HG03095 (cell line): ENCODE data around the gene ATP1B3.
"Not testable (repeated sequence)": the region's sequence is repeated elsewhere in the genome, so short reads cannot be mapped to it uniquely, and the experiment has no call there.

ENCODE experiments used
- ATAC-seq: cut with Tn5 transposase; IDR thresholded peaks from one replicate; pipeline ENCODE4 v1.9.1; 2021; ENCODE audit warnings: moderate library complexity; ENCODE audit not compliant: unreplicated experiment

The ATP1B3 gene

DNA sequence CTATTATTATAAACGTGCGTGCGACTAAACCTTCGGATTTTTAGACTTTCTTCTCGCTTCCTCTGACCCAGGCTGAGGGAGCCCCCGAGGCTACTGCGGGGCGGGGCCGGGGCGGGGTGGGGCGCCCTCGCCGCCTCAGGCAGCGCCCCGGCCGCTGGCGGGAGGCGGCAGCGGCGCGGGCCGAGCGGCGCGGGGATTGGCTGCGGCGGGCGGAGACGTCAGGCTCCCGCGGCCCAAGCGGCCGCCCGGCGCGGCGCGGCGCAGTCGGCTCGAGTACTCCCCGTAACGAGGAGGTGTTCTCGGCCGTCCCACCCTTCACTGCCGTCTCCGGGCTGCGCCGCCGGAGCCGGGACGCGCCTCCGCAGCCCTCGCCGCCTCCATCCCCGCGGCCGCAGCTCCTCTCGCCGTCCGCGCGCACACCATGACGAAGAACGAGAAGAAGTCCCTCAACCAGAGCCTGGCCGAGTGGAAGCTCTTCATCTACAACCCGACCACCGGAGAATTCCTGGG is at the start of gene ATP1B3:
TSS of gene ATP1B3 (plus strand) at position 263 of the 510 bp plus-strand sequence. CDS start at position 422, 159 bp downstream.
- ATAC-seq = peak; percentile 70

DNA sequence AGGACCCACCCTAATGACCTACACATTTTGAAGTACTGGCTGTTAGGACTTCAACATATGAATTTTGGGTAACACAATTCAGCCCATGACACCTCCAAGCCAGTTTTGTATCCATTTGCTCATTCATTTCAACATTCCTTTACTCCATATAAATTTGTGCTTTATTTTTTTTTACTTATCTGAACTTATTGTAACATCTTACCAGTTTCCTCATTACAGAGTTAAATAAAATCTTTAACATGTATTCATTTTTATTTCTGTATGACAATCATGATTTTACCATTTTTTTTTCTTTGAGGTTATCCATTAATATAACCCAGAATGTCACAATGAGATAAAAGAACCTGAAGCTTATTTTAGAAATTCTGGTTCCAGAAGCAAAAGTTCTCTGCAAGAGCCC is 48.0 kb upstream of the ATP1B3 start:
- ATAC-seq = no peak

GRCh38 chr3:141828890-141829289 is 47.6 kb upstream of the ATP1B3 start:
- no peak for ATAC-seq

GRCh38 chr3:141830508-141830907 is 45.9 kb upstream of the ATP1B3 start:
- no peak for ATAC-seq

GRCh38 chr3:141834292-141834691 is 42.2 kb upstream of the ATP1B3 start:
- no peak for ATAC-seq

GRCh38 chr3:141835557-141836229 is 40.8 kb upstream of the ATP1B3 start:
- no peak for ATAC-seq

GRCh38 chr3:141839389-141839788 is 37.1 kb upstream of the ATP1B3 start:
- ATAC-seq = no peak

DNA sequence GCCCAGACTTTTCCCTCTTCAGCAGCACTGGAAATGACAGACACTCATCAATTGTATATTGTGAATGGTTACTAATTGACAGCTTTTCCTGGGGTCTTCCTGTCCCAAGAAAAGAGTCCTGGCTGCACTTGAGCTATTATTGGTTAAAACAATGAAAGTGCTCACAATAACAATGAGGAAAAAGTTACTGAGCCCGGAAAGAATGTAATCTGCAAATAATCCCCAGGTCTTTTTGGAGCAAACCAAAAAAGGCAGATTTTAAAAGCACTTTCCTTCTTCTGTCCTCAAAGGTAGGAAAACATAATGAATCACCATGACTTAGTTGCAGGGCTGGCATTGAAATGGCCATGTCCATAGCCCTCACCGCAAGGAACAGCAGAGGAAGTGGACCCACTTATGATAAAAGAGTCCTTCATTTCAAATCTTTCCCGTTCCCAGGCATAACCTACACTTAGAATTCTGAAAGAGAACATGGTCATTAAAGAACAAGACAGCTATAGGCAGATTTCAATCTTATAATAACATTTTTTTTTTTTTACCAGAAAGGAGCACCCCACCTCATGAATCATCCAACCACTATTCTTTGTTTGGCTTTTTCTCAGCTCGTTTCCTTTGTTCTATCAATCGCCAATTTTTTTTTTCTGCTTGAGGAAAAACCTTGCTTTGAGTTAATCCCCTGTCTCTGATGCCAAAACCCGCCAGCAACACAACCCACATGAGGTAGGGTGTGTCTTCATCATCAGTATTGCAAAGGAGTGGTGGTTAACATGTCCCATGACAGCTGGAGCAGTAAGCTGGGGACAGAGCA is 35.5 kb upstream of the ATP1B3 start:
- no peak for ATAC-seq

DNA sequence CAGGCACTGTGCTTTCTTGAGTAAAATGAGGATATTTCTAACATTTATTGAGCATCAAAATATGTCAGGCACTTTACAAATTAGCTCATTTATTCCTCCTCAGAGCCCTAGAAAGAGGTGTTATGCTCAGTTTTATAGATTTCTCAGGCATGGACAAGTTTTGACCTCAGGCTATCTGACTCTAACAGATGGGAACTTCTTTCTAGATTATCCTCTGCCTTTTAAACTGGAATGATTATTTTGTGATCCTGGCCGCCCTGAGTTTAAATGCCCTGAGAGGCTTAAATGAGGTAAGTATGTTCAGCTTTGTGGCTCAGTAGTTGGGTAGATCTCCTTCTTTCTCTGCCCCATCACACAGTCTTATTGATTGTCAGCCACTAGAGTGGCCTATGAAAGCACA is 32.3 kb upstream of the ATP1B3 start:
- ATAC-seq = no peak

DNA sequence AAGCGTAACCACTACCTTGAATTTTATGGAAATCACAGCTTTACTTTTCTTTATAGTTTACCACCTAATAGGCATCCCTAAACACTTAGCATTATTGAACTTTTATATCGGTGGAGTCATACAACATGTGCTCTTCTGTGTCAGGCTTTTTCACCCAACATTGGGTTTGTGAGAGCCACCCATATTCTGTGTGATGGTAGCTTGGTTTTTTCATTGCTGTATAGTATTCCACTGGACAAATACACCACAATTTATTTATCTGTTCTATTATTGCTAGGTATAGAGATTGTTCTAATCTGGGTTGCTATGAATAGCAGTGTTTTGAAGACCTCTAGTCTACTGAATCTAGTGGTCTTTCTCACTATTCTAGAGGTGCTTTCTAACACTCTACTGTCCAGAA is 31.6 kb upstream of the ATP1B3 start:
- ATAC-seq = no peak

- no peak for ATAC-seq
Observed at GRCh38 chr3:141845407-141846049, 30.9 kb upstream of the ATP1B3 start.

DNA sequence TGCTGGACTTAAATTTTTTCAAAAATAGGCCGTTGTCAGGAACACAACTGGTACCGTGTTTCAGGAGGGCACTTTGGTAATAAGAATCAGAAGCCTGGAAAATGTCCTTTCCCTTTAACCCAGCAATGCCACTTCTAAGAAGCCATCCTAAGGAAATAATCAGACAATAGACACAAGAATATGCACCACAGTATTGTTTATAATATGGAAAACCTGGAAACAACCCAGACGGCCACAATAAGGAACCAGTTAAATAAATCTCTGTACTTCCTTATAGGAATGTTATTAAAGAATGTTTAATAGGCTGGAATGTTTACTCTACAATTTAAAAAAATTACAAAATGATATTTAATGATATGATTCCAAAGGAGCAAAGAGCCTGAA is 30.4 kb upstream of the ATP1B3 start:
- no peak for ATAC-seq

DNA sequence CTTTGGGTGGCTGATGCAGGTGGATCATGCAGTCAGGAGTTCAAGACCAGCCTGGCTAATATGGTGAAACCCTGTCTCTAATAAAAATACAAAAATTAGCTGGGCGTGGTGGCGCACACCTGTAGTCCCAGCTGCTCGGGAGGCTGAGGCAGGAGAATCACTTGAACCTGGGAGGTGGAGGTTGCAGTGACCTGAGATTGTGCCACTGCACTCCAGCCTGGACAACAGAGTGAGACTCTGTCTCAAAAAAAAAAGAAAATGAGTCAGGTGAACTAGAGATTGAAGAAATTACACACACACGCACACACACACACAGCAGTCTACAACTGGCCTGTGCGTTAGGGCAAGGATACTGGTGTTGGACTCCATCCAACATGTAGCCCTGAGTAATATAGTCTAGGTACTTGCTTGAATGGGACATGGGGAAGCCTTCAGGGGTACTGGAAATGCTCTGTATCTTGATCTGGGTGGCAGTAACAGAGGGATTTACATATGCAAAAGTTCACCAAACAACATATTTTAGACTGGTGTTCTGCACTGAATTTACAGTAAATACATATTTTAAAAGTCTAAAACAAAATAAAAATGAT is 28.2 kb upstream of the ATP1B3 start:
- not testable (repeated sequence) for ATAC-seq

DNA sequence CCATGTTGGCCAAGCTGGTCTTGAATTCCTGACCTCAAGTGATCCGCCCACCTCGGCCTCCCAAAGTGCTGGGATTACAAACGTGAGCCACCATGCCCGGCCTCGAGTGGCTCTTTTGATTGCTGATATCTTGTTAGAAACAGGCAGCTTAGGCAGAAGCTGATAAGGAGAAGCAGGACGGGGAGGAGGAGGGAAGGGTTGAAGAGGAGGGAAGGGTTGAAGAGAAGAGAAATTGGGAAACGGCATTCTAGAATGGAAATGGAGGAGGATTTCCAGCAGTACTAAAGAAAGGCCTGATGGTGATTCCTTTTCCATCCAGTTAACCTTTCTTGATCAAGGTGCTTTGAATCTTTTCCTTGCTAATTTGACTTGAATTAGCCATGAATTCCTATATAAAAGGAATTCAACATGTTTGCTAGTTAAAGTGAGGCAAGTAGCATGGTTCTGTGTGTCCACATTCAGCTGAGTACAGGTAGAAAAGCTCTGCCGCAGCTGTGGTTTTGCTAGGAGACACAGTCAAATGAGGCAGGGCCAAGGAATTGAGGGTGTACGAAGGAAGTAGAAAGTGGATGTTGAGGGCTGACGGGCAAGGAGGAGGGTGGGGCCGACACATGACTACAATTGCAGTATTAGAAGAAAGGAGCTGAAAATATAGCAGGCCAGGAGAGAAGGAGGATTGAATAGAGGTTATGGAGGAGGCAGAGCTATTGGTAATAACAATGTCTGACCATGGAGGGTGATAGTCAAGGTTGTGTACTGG is 27.2 kb upstream of the ATP1B3 start:
- ATAC-seq = no peak

- no peak for ATAC-seq
Observed at GRCh38 chr3:141851411-141851810, 25.0 kb upstream of the ATP1B3 start.

- ATAC-seq = no peak
Observed at GRCh38 chr3:141853081-141853601, 23.3 kb upstream of the ATP1B3 start.

DNA sequence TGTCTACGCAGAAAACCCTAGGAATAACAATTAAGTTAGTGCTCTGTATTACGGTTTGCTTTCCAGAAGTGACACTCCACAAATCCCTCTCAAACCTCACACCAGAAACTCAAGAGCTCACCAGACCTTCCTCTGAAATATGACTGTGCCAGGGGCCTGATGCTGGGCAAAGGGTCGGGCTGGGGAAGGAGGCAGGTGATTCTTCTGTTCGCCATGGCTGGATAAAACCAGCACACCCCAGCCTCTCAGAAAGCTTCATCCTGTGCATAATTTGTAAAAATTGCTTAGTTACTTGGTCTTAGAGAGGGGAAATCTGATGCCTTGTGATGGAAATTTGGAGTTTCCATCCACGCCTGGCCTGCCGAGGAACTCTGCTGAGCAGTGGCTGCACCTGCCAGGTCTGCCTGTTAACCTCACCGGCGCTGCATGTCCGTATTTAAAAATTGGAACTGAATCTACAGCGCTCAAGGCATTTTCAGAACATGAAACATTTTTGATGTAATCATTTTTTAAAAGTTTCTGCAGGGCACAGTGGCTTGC is 22.7 kb upstream of the ATP1B3 start:
- ATAC-seq = no peak

DNA sequence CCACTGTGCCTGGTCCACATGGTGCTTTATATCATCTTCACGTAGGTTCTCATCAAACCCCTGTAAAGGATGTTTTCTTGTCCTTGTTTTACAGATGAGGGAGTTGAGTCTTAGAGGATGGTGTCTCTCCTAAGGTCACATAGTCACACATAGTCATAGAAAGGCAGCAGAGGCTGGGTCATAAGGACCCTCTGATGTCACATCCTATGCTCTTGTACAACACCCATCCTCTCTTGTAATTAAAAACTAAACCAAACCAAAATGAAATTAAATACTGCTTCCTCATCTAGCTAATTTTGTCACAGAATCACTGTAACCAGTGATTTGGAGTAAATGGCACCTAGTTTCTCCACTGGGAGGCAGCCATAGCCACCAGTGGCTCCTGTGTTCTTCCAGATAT is 21.8 kb upstream of the ATP1B3 start:
- ATAC-seq = no peak

DNA sequence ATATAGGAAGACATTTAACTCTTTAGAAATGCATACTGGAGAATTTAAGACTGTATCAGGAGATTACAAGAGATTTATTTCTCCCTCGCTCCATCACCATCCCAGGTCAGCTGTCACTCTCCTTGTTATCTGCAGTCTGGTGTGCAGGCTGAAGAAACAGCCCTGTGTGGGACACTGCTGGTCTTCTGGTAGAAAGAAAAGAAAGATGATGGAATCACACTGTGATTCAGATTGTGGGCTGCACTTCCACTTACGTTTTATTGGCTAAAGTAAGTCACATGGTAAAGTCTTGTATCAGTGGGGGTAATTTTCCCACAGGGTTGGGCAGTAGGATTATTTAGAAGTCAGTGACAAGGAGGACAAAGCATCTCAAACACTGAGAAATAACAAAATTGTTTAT is 18.1 kb upstream of the ATP1B3 start:
- no peak for ATAC-seq

DNA sequence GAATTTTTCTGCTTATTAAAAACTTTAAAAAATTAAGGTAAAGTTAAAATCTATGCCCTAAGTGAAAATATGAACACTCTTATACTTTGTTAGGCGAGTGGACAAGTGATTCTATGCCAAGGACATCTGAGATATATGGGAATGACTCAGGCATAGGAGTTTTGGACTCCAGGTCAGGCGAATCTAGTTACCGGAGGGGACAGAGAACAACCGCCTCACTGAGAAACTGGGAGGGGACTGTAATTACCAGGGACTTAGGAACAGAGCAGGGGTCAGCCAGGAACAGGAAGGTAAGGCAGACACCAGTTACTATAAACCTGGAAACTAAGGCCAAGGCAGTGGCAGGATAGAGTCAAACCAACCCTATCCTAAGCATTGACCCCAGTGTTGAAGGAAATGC is 16.8 kb upstream of the ATP1B3 start:
- no peak for ATAC-seq
